C4-2B (cell line): ENCODE measurements around the gene EVI5L.

ENCODE experiments used
- ZFX ChIP-seq: fragments of 450-650 bp; IDR thresholded peaks from 2 replicates; pipeline ENCODE4 v1.6.1; 2017
- TF ChIP-seq, protein P1 (sequence below): fragments of 450-650 bp; conservative IDR thresholded peaks from 2 replicates; pipeline ENCODE4 v1.5.1; 2017; ENCODE audit warnings: mild to moderate bottlenecking

GRCh38 chr19:7907544-7907943, 77.5 kb downstream of the EVI5L start:
- TF ChIP-seq, protein P1, sequence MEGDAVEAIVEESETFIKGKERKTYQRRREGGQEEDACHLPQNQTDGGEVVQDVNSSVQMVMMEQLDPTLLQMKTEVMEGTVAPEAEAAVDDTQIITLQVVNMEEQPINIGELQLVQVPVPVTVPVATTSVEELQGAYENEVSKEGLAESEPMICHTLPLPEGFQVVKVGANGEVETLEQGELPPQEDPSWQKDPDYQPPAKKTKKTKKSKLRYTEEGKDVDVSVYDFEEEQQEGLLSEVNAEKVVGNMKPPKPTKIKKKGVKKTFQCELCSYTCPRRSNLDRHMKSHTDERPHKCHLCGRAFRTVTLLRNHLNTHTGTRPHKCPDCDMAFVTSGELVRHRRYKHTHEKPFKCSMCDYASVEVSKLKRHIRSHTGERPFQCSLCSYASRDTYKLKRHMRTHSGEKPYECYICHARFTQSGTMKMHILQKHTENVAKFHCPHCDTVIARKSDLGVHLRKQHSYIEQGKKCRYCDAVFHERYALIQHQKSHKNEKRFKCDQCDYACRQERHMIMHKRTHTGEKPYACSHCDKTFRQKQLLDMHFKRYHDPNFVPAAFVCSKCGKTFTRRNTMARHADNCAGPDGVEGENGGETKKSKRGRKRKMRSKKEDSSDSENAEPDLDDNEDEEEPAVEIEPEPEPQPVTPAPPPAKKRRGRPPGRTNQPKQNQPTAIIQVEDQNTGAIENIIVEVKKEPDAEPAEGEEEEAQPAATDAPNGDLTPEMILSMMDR = no peak
- TF ChIP-seq ZFX = no peak
